HEK293 (cell line): ENCODE data around the gene KREMEN2.

Source experiments
- CTCF ChIA-PET: fragments of 350-600 bp; formaldehyde crosslinking; extraction: SDS; loops from one replicate; lab custom pipeline; 2021; ENCODE audit warnings: antibody characterized with exemption; lab: Yijun Ruan, JAX
- POLR2A ChIA-PET: fragments of 300-600 bp; formaldehyde crosslinking; extraction: SDS; loops from one replicate; lab custom pipeline; 2020; ENCODE audit warnings: antibody characterized with exemption, inconsistent platforms; lab: Yijun Ruan, JAX
- H3K27ac ChIP-seq: fragments of 200-500 bp; sonication (Bioruptor generic); 2 replicates; pipeline ENCODE4 v1.5.1; 2014; ENCODE audit warnings: low read depth, low read length, control low read depth, inconsistent platforms; ENCODE audit errors: extremely low read depth
- H3K36me3 ChIP-seq, 2 experiments: fragments of 200-500 bp in 1 of 2; sonication (Bioruptor generic) in 1 of 2; 1 replicate in 1 of 2; 2 replicates in 1 of 2; pipeline ENCODE4 v1.5.1; 2014 to 2017; ENCODE audit warnings: inconsistent platforms in 2 of 2, low read length in 2 of 2; ENCODE audit not compliant: control insufficient read depth in 2 of 2, insufficient read depth in 1 of 2
- H3K4me1 ChIP-seq: fragments of 200-500 bp; sonication (Bioruptor generic); 2 replicates; pipeline ENCODE4 v1.5.1; 2014; ENCODE audit warnings: mild to moderate bottlenecking, low read length, inconsistent platforms; ENCODE audit not compliant: control insufficient read depth, insufficient read depth
- H3K4me3 ChIP-seq: 2 replicates; pipeline ENCODE4 v1.5.1; 2011; ENCODE audit warnings: low read depth, mild to moderate bottlenecking, control low read depth, low read length, moderate library complexity
- H3K9me3 ChIP-seq: fragments of 200-500 bp; sonication (Bioruptor generic); 2 replicates; pipeline ENCODE4 v1.5.1; 2014; ENCODE audit warnings: low read depth, low read length, inconsistent platforms; ENCODE audit not compliant: control insufficient read depth, insufficient read depth
- EGR2 ChIP-seq: fragments of 450-650 bp; formaldehyde crosslinking; IDR thresholded peaks from 2 replicates; pipeline ENCODE4 v1.5.1; 2016; ENCODE audit warnings: low read depth, missing biosample characterization, missing genetic modification characterization
- KLF1 ChIP-seq: fragments of 450-650 bp; formaldehyde crosslinking; IDR thresholded peaks from 2 replicates; pipeline ENCODE4 v1.5.1; 2016; ENCODE audit warnings: missing biosample characterization, missing genetic modification characterization
- ZEB2 ChIP-seq: fragments of 450-650 bp; formaldehyde crosslinking; IDR thresholded peaks from 2 replicates; pipeline ENCODE4 v1.5.1; 2016; ENCODE audit warnings: missing biosample characterization, missing genetic modification characterization
- ZFHX2 ChIP-seq: fragments of 450-650 bp; formaldehyde crosslinking; conservative IDR thresholded peaks from 2 replicates; pipeline ENCODE4 v1.5.1; 2016; ENCODE audit warnings: missing biosample characterization, missing genetic modification characterization
- ZNF202 ChIP-seq: fragments of 450-650 bp; formaldehyde crosslinking; IDR thresholded peaks from 2 replicates; pipeline ENCODE4 v1.5.1; 2016; ENCODE audit warnings: missing biosample characterization, missing genetic modification characterization, borderline replicate concordance
- ZNF391 ChIP-seq: fragments of 450-650 bp; formaldehyde crosslinking; IDR thresholded peaks from 2 replicates; pipeline ENCODE4 v1.5.1; 2016; ENCODE audit warnings: low read depth, missing biosample characterization, missing genetic modification characterization, borderline replicate concordance
- ZNF561 ChIP-seq: fragments of 450-650 bp; IDR thresholded peaks from 2 replicates; pipeline ENCODE4 v1.5.1; 2018; ENCODE audit warnings: missing biosample characterization, missing genetic modification characterization, borderline replicate concordance
- ZNF658 ChIP-seq: fragments of 450-650 bp; formaldehyde crosslinking; IDR thresholded peaks from 2 replicates; pipeline ENCODE4; 2016; ENCODE audit warnings: missing biosample characterization, missing genetic modification characterization
- ZNF777 ChIP-seq: fragments of 450-650 bp; formaldehyde crosslinking; IDR thresholded peaks from 2 replicates; pipeline ENCODE4 v1.5.1; 2017; ENCODE audit warnings: missing biosample characterization, missing genetic modification characterization, borderline replicate concordance
- ZSCAN16 ChIP-seq: fragments of 450-650 bp; formaldehyde crosslinking; IDR thresholded peaks from 2 replicates; pipeline ENCODE4 v1.5.1; 2016; ENCODE audit warnings: missing biosample characterization, missing genetic modification characterization
- ZSCAN30 ChIP-seq: fragments of 450-650 bp; IDR thresholded peaks from 2 replicates; pipeline ENCODE4 v1.5.1; 2018; ENCODE audit warnings: missing biosample characterization, mild to moderate bottlenecking, missing genetic modification characterization, moderate library complexity
- TF ChIP-seq, protein P1 (sequence below): fragments of 450-650 bp; formaldehyde crosslinking; IDR thresholded peaks from 2 replicates; pipeline ENCODE4 v1.5.1; 2017; ENCODE audit warnings: missing biosample characterization, missing genetic modification characterization
- TF ChIP-seq, protein P2 (sequence below): fragments of 450-650 bp; formaldehyde crosslinking; optimal IDR thresholded peaks from 2 replicates; pipeline ENCODE3; 2016; ENCODE audit warnings: missing biosample characterization, mild to moderate bottlenecking, missing genetic modification characterization
- TF ChIP-seq, protein P3 (sequence below): fragments of 450-650 bp; formaldehyde crosslinking; IDR thresholded peaks from 2 replicates; pipeline ENCODE4 v1.5.1; 2016; ENCODE audit warnings: missing biosample characterization, missing genetic modification characterization
- TF ChIP-seq, protein P4 (sequence below): fragments of 450-650 bp; IDR thresholded peaks from 2 replicates; pipeline ENCODE4 v1.5.1; 2018; ENCODE audit warnings: missing biosample characterization, missing genetic modification characterization
- TF ChIP-seq, protein P5 (sequence below): fragments of 450-650 bp; formaldehyde crosslinking; IDR thresholded peaks from 2 replicates; pipeline ENCODE4 v1.5.1; 2016; ENCODE audit warnings: missing biosample characterization, missing genetic modification characterization

The KREMEN2 gene

DNA sequence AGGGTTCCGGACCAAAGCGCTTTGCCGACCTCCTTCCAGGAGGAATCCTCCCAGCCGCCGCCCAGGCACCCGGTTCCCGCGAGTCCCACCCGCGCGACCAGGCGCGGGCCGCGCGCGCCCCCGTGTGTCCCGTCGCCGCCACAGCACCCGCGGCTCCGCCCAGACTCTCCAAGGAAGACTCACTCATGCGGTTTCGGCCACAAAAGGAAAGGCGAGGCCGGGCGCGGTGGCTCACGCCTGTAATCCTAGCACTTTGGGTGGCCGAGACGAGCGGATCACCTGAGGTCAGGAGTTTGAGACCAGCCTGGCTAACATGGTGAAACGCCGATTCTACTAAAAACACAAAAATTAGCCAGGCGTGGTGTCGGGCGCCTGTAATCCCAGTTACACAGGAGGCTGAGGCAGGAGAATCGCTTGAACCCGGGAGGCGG is 19.6 kb downstream of the KREMEN2 start (continued):
- TF ChIP-seq, protein P1, sequence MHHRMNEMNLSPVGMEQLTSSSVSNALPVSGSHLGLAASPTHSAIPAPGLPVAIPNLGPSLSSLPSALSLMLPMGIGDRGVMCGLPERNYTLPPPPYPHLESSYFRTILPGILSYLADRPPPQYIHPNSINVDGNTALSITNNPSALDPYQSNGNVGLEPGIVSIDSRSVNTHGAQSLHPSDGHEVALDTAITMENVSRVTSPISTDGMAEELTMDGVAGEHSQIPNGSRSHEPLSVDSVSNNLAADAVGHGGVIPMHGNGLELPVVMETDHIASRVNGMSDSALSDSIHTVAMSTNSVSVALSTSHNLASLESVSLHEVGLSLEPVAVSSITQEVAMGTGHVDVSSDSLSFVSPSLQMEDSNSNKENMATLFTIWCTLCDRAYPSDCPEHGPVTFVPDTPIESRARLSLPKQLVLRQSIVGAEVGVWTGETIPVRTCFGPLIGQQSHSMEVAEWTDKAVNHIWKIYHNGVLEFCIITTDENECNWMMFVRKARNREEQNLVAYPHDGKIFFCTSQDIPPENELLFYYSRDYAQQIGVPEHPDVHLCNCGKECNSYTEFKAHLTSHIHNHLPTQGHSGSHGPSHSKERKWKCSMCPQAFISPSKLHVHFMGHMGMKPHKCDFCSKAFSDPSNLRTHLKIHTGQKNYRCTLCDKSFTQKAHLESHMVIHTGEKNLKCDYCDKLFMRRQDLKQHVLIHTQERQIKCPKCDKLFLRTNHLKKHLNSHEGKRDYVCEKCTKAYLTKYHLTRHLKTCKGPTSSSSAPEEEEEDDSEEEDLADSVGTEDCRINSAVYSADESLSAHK (tag by site-specific recombination) = no peak

DNA sequence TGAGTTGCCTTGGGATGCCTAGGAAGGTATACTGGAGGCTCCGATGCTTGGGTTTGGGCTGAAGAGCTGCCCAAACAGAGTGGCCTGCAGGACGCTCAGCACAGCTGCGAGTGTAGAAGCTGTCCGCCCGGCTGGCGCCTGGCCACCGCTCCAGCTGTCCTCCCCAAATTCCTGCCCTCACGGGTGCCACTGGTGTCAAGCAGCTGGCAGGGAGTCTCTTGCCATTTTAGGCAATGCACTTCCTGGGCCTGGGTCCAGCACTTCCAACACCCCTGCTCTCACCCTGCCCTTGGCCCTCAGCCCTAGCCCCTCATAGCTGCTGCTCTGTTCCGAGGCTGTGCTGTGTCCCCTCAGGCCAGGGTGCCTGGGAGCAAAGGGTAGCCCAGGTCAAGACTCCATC is 21.4 kb downstream of the KREMEN2 start:
- Histone ChIP-seq H3K4me1 (no peaks in the 10 kb centered on the region; the same call in 1 of the 2 replicates), H3K27ac (no peak overlapping the region), H3K9me3 (no peaks in the 10 kb centered on the region), H3K4me3 (no peak overlapping the region)
- TF ChIP-seq ZNF391 (tag by site-specific recombination) (no peak), ZNF202 (tag by site-specific recombination) (no peak)
- TF ChIP-seq, protein P2, sequence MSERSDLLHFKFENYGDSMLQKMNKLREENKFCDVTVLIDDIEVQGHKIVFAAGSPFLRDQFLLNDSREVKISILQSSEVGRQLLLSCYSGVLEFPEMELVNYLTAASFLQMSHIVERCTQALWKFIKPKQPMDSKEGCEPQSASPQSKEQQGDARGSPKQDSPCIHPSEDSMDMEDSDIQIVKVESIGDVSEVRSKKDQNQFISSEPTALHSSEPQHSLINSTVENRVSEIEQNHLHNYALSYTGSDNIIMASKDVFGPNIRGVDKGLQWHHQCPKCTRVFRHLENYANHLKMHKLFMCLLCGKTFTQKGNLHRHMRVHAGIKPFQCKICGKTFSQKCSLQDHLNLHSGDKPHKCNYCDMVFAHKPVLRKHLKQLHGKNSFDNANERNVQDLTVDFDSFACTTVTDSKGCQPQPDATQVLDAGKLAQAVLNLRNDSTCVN (tag by site-specific recombination) = no peak
- TF ChIP-seq, all 188 proteins: peak for 0
- ChIA-PET POLR2A (interaction anchor here (0.8 kb wide), 1 partner anchor 42 kb away, joined by 3 read pairs; no protein-coding TSS in a partner anchor), CTCF (interaction anchor here (1.1 to 1.9 kb wide), 2 partner anchors 23 to 59 kb away, joined by 3 to 4 read pairs; no protein-coding TSS in a partner anchor)
- H3K36me3 ChIP-seq = no peaks in the 10 kb centered on the region

DNA sequence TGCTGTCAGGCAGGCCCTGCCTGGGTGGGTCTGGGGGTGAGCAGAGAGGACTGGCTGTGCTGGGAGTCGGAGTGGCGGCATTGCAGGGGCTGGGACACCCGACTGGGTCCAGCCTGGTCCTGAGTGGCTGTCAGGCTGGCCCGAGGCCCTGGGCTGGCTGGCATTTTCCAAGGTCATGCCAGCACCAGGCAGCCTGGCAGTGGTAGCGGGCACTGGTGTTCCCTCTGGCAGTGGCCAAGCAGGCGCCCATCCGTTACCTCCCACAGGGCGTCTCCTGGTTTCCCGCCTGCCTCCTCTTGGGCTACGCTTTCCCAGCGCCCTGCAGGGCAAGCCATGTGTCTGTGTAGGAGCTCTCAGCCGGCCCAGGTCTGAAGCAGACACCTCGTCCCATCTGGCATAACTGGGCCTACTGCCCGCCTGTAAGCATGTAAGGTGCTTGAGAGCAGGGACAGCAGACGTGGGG is 21.8 kb downstream of the KREMEN2 start:
- H3K36me3 ChIP-seq = no peaks in the 10 kb centered on the region
- H3K9me3 ChIP-seq = no peaks in the 10 kb centered on the region
- CTCF ChIA-PET = interaction anchor here (0.7 to 1.9 kb wide), 2 partner anchors 59 to 142 kb away, joined by 3 to 4 read pairs; no protein-coding TSS in a partner anchor
- no peaks in the 10 kb centered on the region; the same call in 1 of the 2 replicates for H3K4me1 ChIP-seq
- no peak overlapping the region for H3K27ac ChIP-seq
- TF ChIP-seq, protein P3, sequence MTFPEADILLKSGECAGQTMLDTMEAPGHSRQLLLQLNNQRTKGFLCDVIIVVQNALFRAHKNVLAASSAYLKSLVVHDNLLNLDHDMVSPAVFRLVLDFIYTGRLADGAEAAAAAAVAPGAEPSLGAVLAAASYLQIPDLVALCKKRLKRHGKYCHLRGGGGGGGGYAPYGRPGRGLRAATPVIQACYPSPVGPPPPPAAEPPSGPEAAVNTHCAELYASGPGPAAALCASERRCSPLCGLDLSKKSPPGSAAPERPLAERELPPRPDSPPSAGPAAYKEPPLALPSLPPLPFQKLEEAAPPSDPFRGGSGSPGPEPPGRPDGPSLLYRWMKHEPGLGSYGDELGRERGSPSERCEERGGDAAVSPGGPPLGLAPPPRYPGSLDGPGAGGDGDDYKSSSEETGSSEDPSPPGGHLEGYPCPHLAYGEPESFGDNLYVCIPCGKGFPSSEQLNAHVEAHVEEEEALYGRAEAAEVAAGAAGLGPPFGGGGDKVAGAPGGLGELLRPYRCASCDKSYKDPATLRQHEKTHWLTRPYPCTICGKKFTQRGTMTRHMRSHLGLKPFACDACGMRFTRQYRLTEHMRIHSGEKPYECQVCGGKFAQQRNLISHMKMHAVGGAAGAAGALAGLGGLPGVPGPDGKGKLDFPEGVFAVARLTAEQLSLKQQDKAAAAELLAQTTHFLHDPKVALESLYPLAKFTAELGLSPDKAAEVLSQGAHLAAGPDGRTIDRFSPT (tag by site-specific recombination) = peak; percentile 29; the same call in 1 of the 2 replicates
- no peak for TF ChIP-seq ZSCAN30
- TF ChIP-seq EGR2 = 0 out of 2 replicates have a peak, but pooled peaks have one; percentile 5
- no peak for TF ChIP-seq ZEB2 (tag by site-specific recombination)
- TF ChIP-seq ZNF658 = no peak
- no peak for TF ChIP-seq ZNF561 (tag by site-specific recombination)
- peak; percentile 28; the same call in 1 of the 2 replicates for TF ChIP-seq ZFHX2 (tag by site-specific recombination)
- TF ChIP-seq ZSCAN16 (tag by site-specific recombination) = no peak
- POLR2A ChIA-PET = interaction anchor here (0.8 kb wide), 1 partner anchor 42 kb away, joined by 3 read pairs; no protein-coding TSS in a partner anchor
- no peak overlapping the region for H3K4me3 ChIP-seq

DNA sequence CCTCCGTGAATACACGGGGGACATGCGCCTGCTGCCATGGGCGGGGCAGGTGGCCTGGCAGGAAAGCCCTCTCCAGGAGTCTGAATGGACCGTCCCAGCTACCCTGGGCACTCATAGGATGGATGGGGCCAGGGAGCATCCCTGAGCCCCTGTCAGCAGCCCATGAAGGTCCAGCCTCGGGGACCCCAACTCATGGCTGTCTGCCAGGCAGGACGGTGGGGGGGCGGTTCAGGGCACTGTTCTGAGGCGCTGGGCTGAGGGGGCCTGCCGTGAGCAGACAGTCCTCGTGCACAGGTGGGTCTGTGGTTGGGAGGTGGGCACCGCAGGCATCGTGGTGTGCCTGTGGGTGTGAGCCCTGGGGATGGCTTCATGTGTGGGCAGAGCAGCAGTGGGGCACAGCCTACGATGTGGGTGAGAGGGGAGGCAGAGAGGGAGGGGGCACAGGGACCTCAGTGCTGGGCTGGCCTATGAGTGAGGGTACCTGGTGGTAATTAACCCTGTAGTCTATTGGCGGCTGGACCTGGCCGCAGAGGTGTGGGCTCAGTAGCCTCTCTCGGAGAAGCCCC is 22.6 kb downstream of the KREMEN2 start:
- H3K9me3 ChIP-seq = no peaks in the 10 kb centered on the region
- CTCF ChIA-PET = interaction anchor here (1.0 to 1.9 kb wide), 2 partner anchors 60 kb away, joined by 4 to 7 read pairs; no protein-coding TSS in a partner anchor
- POLR2A ChIA-PET = interaction anchor here (1.1 kb wide), 1 partner anchor 42 kb away, joined by 9 read pairs; no protein-coding TSS in a partner anchor
- no peak overlapping the region for H3K4me3 ChIP-seq
- H3K4me1 ChIP-seq = no peaks in the 10 kb centered on the region; the same call in 1 of the 2 replicates
- no peaks in the 10 kb centered on the region for H3K36me3 ChIP-seq
- no peak overlapping the region for H3K27ac ChIP-seq
- TF ChIP-seq, protein P4, sequence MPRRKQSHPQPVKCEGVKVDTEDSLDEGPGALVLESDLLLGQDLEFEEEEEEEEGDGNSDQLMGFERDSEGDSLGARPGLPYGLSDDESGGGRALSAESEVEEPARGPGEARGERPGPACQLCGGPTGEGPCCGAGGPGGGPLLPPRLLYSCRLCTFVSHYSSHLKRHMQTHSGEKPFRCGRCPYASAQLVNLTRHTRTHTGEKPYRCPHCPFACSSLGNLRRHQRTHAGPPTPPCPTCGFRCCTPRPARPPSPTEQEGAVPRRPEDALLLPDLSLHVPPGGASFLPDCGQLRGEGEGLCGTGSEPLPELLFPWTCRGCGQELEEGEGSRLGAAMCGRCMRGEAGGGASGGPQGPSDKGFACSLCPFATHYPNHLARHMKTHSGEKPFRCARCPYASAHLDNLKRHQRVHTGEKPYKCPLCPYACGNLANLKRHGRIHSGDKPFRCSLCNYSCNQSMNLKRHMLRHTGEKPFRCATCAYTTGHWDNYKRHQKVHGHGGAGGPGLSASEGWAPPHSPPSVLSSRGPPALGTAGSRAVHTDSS = no peak
- no peak for TF ChIP-seq KLF1 (tag by site-specific recombination)
- TF ChIP-seq, protein P5, sequence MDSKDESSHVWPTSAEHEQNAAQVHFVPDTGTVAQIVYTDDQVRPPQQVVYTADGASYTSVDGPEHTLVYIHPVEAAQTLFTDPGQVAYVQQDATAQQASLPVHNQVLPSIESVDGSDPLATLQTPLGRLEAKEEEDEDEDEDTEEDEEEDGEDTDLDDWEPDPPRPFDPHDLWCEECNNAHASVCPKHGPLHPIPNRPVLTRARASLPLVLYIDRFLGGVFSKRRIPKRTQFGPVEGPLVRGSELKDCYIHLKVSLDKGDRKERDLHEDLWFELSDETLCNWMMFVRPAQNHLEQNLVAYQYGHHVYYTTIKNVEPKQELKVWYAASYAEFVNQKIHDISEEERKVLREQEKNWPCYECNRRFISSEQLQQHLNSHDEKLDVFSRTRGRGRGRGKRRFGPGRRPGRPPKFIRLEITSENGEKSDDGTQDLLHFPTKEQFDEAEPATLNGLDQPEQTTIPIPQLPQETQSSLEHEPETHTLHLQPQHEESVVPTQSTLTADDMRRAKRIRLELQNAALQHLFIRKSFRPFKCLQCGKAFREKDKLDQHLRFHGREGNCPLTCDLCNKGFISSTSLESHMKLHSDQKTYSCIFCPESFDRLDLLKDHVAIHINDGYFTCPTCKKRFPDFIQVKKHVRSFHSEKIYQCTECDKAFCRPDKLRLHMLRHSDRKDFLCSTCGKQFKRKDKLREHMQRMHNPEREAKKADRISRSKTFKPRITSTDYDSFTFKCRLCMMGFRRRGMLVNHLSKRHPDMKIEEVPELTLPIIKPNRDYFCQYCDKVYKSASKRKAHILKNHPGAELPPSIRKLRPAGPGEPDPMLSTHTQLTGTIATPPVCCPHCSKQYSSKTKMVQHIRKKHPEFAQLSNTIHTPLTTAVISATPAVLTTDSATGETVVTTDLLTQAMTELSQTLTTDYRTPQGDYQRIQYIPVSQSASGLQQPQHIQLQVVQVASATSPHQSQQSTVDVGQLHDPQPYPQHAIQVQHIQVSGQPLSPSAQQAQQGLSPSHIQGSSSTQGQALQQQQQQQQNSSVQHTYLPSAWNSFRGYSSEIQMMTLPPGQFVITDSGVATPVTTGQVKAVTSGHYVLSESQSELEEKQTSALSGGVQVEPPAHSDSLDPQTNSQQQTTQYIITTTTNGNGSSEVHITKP = peak; percentile 39; the same call in 1 of the 2 replicates
- no peak for TF ChIP-seq ZNF777 (tag by site-specific recombination)
